Choroid plexus epithelial cell (primary cell): ENCODE data around the gene FIGN.

Experiments used
- DNase-seq: peaks from one replicate; pipeline ENCODE4 v3.0.0-alpha.2; 2010; ENCODE audit warnings: low read depth
- H3K4me3 ChIP-seq: 2 replicates; pipeline ENCODE4 v1.5.1; 2011; ENCODE audit warnings: low read depth, mild to moderate bottlenecking, control low read depth, low read length, moderate library complexity
- CTCF ChIP-seq: conservative IDR thresholded peaks from 2 replicates; pipeline ENCODE4 v1.5.1; 2011; ENCODE audit warnings: low read depth, mild to moderate bottlenecking, control low read depth, inconsistent platforms, low read length, moderate library complexity

Gene FIGN

GRCh38 chr2:163630836-163631235 is 105.0 kb downstream of the FIGN start:
- H3K4me3 ChIP-seq: no peak overlapping the region
- DNase-seq: peak; percentile 42
- TF ChIP-seq CTCF: no peak

GRCh38 chr2:163626639-163627109 is 109.1 kb downstream of the FIGN start:
- no peak overlapping the region for H3K4me3 ChIP-seq
- no peak for DNase-seq

GRCh38 chr2:163626208-163626607 is 109.6 kb downstream of the FIGN start:
- no peak for DNase-seq
- H3K4me3 ChIP-seq: no peak overlapping the region
- TF ChIP-seq CTCF: no peak

More at GRCh38 chr2:163626639-163627109, 109.1 kb downstream of the FIGN start:
- TF ChIP-seq CTCF: no peak

- no peak for DNase-seq
- no peak overlapping the region for H3K4me3 ChIP-seq
- TF ChIP-seq CTCF: no peak
These were observed 110.2 kb downstream of the FIGN start for GRCh38 chr2:163625632-163626031.

GRCh38 chr2:163621445-163622004 is 114.3 kb downstream of the FIGN start:
- no peak for DNase-seq
- H3K4me3 ChIP-seq: no peak overlapping the region
- no peak for TF ChIP-seq CTCF

GRCh38 chr2:163617517-163617916 is 118.3 kb downstream of the FIGN start:
- no peak for TF ChIP-seq CTCF
- H3K4me3 ChIP-seq: no peak overlapping the region
- DNase-seq: no peak

- no peak for TF ChIP-seq CTCF
- no peak for DNase-seq
- H3K4me3 ChIP-seq: no peak overlapping the region
These were observed 122.5 kb downstream of the FIGN start for GRCh38 chr2:163613266-163613731.
